Measurements from ENCODE around the gene RPL3.

RPL3 gene

GRCh38 chr22:39317775-39318506 is 1.5 kb downstream of the RPL3 start:
- H3K4me3 ChIP-seq (ENCODE audit: low read depth in 1 of 5, low read length in 5 of 5): peak overlapping the region; percentile 90 to 95 (median 91)
- H3K9me3 ChIP-seq (ENCODE audit: control insufficient read depth in 5 of 5, low read length in 5 of 5): no peaks in the 10 kb centered on the region
- peaks cover 6 to 55% (median 50%) of the 10 kb centered on the region in 5 donors for H3K36me3 ChIP-seq (ENCODE audit: control insufficient read depth in 5 of 5, insufficient read depth in 5 of 5, low read length in 5 of 5)
- peak overlapping the region; percentile 85 to 97 (median 96) for H3K9ac ChIP-seq (ENCODE audit: low read length in 5 of 5)
- H3K27ac ChIP-seq (ENCODE audit: low read depth, low read length): peak overlapping the region; percentile 95
- no peaks in the 10 kb centered on the region for H3K27me3 ChIP-seq (ENCODE audit: control insufficient read depth in 5 of 5, insufficient read depth in 4 of 5, low read length in 5 of 5)
- H3K4me1 ChIP-seq (ENCODE audit: control insufficient read depth in 5 of 5, insufficient read depth in 5 of 5, low read length in 5 of 5): peaks cover 11 to 52% (median 39%) of the 10 kb centered on the region in 5 donors

DNA sequence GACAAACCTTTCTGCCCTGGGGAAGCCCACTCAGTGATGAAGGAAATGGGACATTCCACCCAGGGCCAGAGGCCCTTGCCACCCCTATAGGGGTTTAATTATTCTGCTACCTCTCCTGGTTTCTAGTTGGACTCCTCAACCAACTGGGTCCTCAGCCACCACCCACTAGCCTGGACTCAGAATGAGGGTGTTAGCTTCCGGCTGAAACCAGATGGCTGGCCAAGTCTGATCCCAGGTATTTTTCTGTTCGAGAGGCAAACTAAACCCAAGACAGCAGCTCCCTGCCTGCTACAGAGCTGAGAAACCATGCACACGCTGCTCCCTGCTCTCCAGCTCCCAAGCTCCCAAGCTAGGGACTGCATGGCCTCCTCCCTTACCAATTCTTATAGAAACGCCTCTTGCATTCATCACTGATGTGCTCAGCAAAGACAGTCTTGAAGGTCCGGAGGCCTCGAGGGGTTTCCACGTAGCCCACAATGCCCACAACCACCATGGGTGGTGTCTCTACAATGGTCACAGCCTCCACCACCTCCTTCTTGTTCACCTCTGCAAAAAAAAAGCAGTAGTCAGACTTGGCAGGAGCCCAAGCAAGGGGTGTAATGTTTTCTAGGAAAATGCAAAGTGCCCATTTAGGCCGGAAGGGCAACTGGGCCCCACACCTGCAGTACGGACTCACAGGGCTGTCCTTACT is 2.2 kb downstream of the RPL3 start:
- H3K9me3 ChIP-seq (ENCODE audit: control insufficient read depth in 5 of 5, low read length in 5 of 5): no peaks in the 10 kb centered on the region
- peaks cover 11 to 52% (median 39%) of the 10 kb centered on the region in 5 donors for H3K4me1 ChIP-seq (ENCODE audit: control insufficient read depth in 5 of 5, insufficient read depth in 5 of 5, low read length in 5 of 5)
- H3K4me3 ChIP-seq (ENCODE audit: low read depth in 1 of 5, low read length in 5 of 5): peak overlapping the region; percentile 90 to 95 (median 91)
- H3K9ac ChIP-seq (ENCODE audit: low read length in 5 of 5): peak overlapping the region in 4 of 5 donors; percentile 85 to 97 (median 96)
- H3K27me3 ChIP-seq (ENCODE audit: control insufficient read depth in 5 of 5, insufficient read depth in 4 of 5, low read length in 5 of 5): no peaks in the 10 kb centered on the region
- peaks cover 6 to 62% (median 57%) of the 10 kb centered on the region in 5 donors for H3K36me3 ChIP-seq (ENCODE audit: control insufficient read depth in 5 of 5, insufficient read depth in 5 of 5, low read length in 5 of 5)
- peak overlapping the region; percentile 95 for H3K27ac ChIP-seq (ENCODE audit: low read depth, low read length)

DNA sequence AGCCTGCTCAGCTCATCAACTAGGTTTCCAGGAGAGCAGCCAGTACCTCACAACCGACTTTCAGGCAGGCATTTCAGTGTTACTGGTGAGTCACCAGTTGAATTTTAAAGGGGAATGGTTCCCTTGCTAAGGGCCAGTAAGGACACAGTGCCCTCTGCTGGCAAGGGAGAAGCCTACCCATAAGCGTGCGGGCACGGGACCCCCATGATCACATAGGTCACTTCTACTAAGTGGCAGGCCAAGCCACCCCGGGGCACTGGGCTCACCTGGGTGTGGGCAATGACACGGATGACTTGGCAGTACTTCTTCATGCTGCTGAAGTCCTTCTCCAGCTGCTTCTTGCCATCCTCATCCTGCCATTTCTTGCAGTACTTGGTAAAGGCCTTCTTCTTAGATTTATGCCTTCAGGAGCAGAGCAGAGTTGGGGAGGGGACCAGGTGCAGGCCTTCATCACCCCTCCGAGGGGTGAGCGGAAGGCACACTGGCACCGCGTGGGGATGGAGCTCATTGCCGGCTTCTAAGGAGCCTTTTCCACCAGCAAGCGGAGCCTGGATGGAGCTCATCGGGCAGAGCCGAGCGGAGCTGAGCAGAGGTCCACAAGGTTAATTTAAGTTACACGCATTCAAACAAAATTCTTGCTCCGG is 2.9 kb downstream of the RPL3 start:
- no peaks in the 10 kb centered on the region for H3K9me3 ChIP-seq (ENCODE audit: control insufficient read depth in 5 of 5, low read length in 5 of 5)
- H3K9ac ChIP-seq (ENCODE audit: low read length in 5 of 5): peak overlapping the region in 1 of 5 donors; percentile 30
- peaks cover 6 to 68% (median 64%) of the 10 kb centered on the region in 5 donors for H3K36me3 ChIP-seq (ENCODE audit: control insufficient read depth in 5 of 5, insufficient read depth in 5 of 5, low read length in 5 of 5)
- peak overlapping the region; percentile 95 for H3K27ac ChIP-seq (ENCODE audit: low read depth, low read length)
- H3K27me3 ChIP-seq (ENCODE audit: control insufficient read depth in 5 of 5, insufficient read depth in 4 of 5, low read length in 5 of 5): no peaks in the 10 kb centered on the region
- peak overlapping the region in 4 of 5 donors; percentile 27 to 53 (median 40) for H3K4me3 ChIP-seq (ENCODE audit: low read depth in 1 of 5, low read length in 5 of 5)
- peaks cover 11 to 52% (median 39%) of the 10 kb centered on the region in 5 donors for H3K4me1 ChIP-seq (ENCODE audit: control insufficient read depth in 5 of 5, insufficient read depth in 5 of 5, low read length in 5 of 5)

DNA sequence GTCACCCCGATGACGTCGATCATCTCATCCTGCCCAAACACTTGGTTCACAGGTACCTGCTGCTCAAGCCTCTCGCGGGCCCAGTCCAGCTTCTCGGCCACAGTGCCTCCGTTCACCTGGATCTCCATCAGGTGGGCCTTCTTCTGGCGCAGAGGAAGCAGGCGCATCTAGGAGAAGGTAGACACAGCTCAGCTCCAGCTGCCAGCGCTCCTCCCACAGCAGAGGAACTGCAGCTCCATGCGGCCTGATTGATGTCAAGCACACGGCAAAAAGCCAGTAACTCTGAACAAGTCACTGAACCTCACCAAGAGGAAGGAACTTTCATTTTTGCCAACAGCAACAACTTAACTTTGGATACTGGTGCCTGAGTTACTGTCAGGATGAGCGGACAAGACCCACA is 4.0 kb downstream of the RPL3 start:
- no peaks in the 10 kb centered on the region for H3K27me3 ChIP-seq (ENCODE audit: control insufficient read depth in 5 of 5, insufficient read depth in 4 of 5, low read length in 5 of 5)
- H3K36me3 ChIP-seq (ENCODE audit: control insufficient read depth in 5 of 5, insufficient read depth in 5 of 5, low read length in 5 of 5): peaks cover 6 to 70% (median 66%) of the 10 kb centered on the region in 5 donors
- H3K9me3 ChIP-seq (ENCODE audit: control insufficient read depth in 5 of 5, low read length in 5 of 5): no peaks in the 10 kb centered on the region
- H3K4me1 ChIP-seq (ENCODE audit: control insufficient read depth in 5 of 5, insufficient read depth in 5 of 5, low read length in 5 of 5): peaks cover 11 to 60% (median 46%) of the 10 kb centered on the region in 5 donors
- peak overlapping the region in 1 of 5 donors; percentile 41 for H3K9ac ChIP-seq (ENCODE audit: low read length in 5 of 5)
- H3K27ac ChIP-seq (ENCODE audit: low read depth, low read length): no peak overlapping the region
- H3K4me3 ChIP-seq (ENCODE audit: low read depth in 1 of 5, low read length in 5 of 5): no peak overlapping the region

- Histone ChIP-seq H3K4me1 (ENCODE audit: control insufficient read depth in 5 of 5, insufficient read depth in 5 of 5, low read length in 5 of 5) (peaks cover 11 to 65% (median 52%) of the 10 kb centered on the region in 5 donors), H3K9ac (ENCODE audit: low read length in 5 of 5) (no peak overlapping the region), H3K9me3 (ENCODE audit: control insufficient read depth in 5 of 5, low read length in 5 of 5) (no peaks in the 10 kb centered on the region), H3K27ac (ENCODE audit: low read depth, low read length) (no peak overlapping the region), H3K4me3 (ENCODE audit: low read depth in 1 of 5, low read length in 5 of 5) (no peak overlapping the region), H3K36me3 (ENCODE audit: control insufficient read depth in 5 of 5, insufficient read depth in 5 of 5, low read length in 5 of 5) (peaks cover 6 to 70% (median 66%) of the 10 kb centered on the region in 5 donors), H3K27me3 (ENCODE audit: control insufficient read depth in 5 of 5, insufficient read depth in 4 of 5, low read length in 5 of 5) (no peaks in the 10 kb centered on the region)
These were observed 5.0 kb downstream of the RPL3 start for GRCh38 chr22:39314251-39314971.

- H3K27ac ChIP-seq (ENCODE audit: low read depth, low read length): no peak overlapping the region
- H3K36me3 ChIP-seq (ENCODE audit: control insufficient read depth in 5 of 5, insufficient read depth in 5 of 5, low read length in 5 of 5): peaks cover 6 to 70% (median 66%) of the 10 kb centered on the region in 5 donors
- no peaks in the 10 kb centered on the region for H3K9me3 ChIP-seq (ENCODE audit: control insufficient read depth in 5 of 5, low read length in 5 of 5)
- H3K27me3 ChIP-seq (ENCODE audit: control insufficient read depth in 5 of 5, insufficient read depth in 4 of 5, low read length in 5 of 5): no peaks in the 10 kb centered on the region
- H3K4me3 ChIP-seq (ENCODE audit: low read depth in 1 of 5, low read length in 5 of 5): no peak overlapping the region
- peaks cover 10 to 67% (median 56%) of the 10 kb centered on the region in 5 donors for H3K4me1 ChIP-seq (ENCODE audit: control insufficient read depth in 5 of 5, insufficient read depth in 5 of 5, low read length in 5 of 5)
- H3K9ac ChIP-seq (ENCODE audit: low read length in 5 of 5): no peak overlapping the region
These were observed 6.0 kb downstream of the RPL3 start for GRCh38 chr22:39313258-39314001.

- no peaks in the 10 kb centered on the region for H3K9me3 ChIP-seq (ENCODE audit: control insufficient read depth in 5 of 5, low read length in 5 of 5)
- H3K36me3 ChIP-seq (ENCODE audit: control insufficient read depth in 5 of 5, insufficient read depth in 5 of 5, low read length in 5 of 5): peaks cover 2 to 61% (median 58%) of the 10 kb centered on the region in 5 donors
- no peak overlapping the region for H3K9ac ChIP-seq (ENCODE audit: low read length in 5 of 5)
- no peak overlapping the region for H3K4me3 ChIP-seq (ENCODE audit: low read depth in 1 of 5, low read length in 5 of 5)
- H3K27ac ChIP-seq (ENCODE audit: low read depth, low read length): no peak overlapping the region
- H3K4me1 ChIP-seq (ENCODE audit: control insufficient read depth in 5 of 5, insufficient read depth in 5 of 5, low read length in 5 of 5): peaks cover 6 to 61% (median 49%) of the 10 kb centered on the region in 5 donors
- no peaks in the 10 kb centered on the region for H3K27me3 ChIP-seq (ENCODE audit: control insufficient read depth in 5 of 5, insufficient read depth in 4 of 5, low read length in 5 of 5)
These were observed 7.0 kb downstream of the RPL3 start for GRCh38 chr22:39312410-39312809.

DNA sequence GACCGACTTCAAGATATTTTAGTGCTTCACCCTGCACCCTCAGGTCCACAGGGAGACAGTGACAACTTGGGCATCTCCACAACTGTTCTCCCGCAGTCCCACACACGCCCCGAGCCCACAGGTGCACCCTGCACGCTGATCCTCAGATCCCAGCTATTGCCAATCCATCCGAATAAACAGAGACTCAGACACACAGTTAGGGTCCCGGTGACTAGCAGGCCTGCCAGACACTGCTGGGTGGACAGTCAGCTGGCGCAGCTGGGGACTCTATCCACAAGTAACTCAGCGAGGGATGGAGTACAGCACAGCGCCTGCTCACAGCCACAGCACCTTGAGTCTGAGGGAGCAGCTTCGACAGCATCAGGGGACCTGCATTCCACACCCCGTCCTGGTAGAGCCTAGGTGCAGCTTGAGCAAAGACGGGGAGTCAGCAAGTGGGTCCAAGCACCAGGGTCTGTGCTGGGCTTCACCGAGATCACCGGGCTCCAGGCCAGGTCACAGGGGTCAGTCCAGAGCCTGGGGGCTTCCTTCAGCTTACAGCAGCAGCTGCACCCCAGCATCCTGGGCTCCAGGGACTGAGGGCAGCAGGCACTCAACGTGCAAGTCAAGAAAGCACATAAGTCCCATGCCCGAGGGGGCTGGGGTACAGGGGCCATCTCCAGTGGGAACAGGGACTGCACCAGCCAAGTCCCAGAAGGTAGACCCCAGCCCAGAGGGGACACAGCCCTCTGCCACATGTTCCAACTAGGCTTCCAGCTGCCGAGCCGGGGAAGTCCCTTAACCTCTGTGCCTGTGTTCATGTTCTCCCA is 7.6 kb downstream of the RPL3 start:
- Histone ChIP-seq H3K36me3 (ENCODE audit: control insufficient read depth in 5 of 5, insufficient read depth in 5 of 5, low read length in 5 of 5) (peaks cover 2 to 54% (median 52%) of the 10 kb centered on the region in 5 donors), H3K9ac (ENCODE audit: low read length in 5 of 5) (no peak overlapping the region), H3K27ac (ENCODE audit: low read depth, low read length) (no peak overlapping the region), H3K9me3 (ENCODE audit: control insufficient read depth in 5 of 5, low read length in 5 of 5) (no peaks in the 10 kb centered on the region), H3K27me3 (ENCODE audit: control insufficient read depth in 5 of 5, insufficient read depth in 4 of 5, low read length in 5 of 5) (peaks cover 0 to 2% (median 0%) of the 10 kb centered on the region in 5 donors), H3K4me1 (ENCODE audit: control insufficient read depth in 5 of 5, insufficient read depth in 5 of 5, low read length in 5 of 5) (peaks cover 8 to 61% (median 49%) of the 10 kb centered on the region in 5 donors), H3K4me3 (ENCODE audit: low read depth in 1 of 5, low read length in 5 of 5) (no peak overlapping the region)
